CD4-positive, alpha-beta T cell (primary cell): ENCODE measurements around the gene HBM. TPM values are rescaled to one million over a fixed set of nuclear protein-coding genes. Genes with fewer than 3 reads are reported as not detected.
A peak's percentile ranks its signal among the peaks of the same experiment; 100 is the strongest.
"Not testable (repeated sequence)": the region's sequence is repeated elsewhere in the genome, so short reads cannot be mapped to it uniquely, and the experiment has no call there.

Source experiments
- ATAC-seq: fragments of 200-7000 bp; cut with Tn5 transposase; one replicate; pipeline ENCODE4 v1.10.0; 2022; ENCODE audit warnings: mild to moderate bottlenecking; ENCODE audit not compliant: poor library complexity
- CTCF ChIA-PET: fragments of 350-600 bp; sonication (Branson Sonifier 250); formaldehyde crosslinking; loops from one replicate; lab custom pipeline; 2021; ENCODE audit warnings: antibody characterized with exemption, inconsistent platforms; lab: Charles Lee
- POLR2A ChIA-PET: fragments of 350-600 bp; sonication (Branson Sonifier 250); formaldehyde crosslinking; loops from one replicate; lab custom pipeline; 2021; ENCODE audit warnings: antibody characterized with exemption, inconsistent platforms; lab: Charles Lee
- DNase-seq, 14 experiments: peaks; one replicate each; pipeline ENCODE4 v3.0.0-alpha.2; 2013 to 2020; ENCODE audit warnings: mixed read lengths in 2 of 14
- H3K27ac ChIP-seq, 2 donors: one replicate each; pipeline versions ENCODE4 v1.5.1 to v1.7.0; 2013; ENCODE audit warnings: low read length in 2 of 2, low read depth in 1 of 2, mild to moderate bottlenecking in 1 of 2
- H3K27me3 ChIP-seq, 2 experiments: 1 replicate in 1 of 2; 2 replicates in 1 of 2; pipeline versions ENCODE4 v1.6.1 to v1.7.0; 2013; ENCODE audit warnings: low read length in 2 of 2, control low read depth in 1 of 2, mild to moderate bottlenecking in 1 of 2, moderate library complexity in 1 of 2; ENCODE audit not compliant: insufficient read depth in 2 of 2, control insufficient read depth in 1 of 2
- H3K36me3 ChIP-seq: one replicate; pipeline ENCODE4 v1.6.1; 2013; ENCODE audit warnings: low read length, control low read depth; ENCODE audit not compliant: insufficient read depth
- H3K4me1 ChIP-seq: one replicate; pipeline ENCODE4 v1.6.1; 2013; ENCODE audit warnings: low read length, control low read depth; ENCODE audit not compliant: insufficient read depth
- H3K4me3 ChIP-seq: one replicate; pipeline ENCODE4 v1.5.1; 2013; ENCODE audit warnings: mild to moderate bottlenecking, low read length, moderate library complexity
- H3K9me3 ChIP-seq, 2 experiments: 1 replicate in 1 of 2; 2 replicates in 1 of 2; pipeline versions ENCODE4 v1.6.1 to v1.7.0; 2013; ENCODE audit warnings: low read length in 2 of 2, mild to moderate bottlenecking in 2 of 2, control low read depth in 1 of 2, moderate library complexity in 1 of 2; ENCODE audit not compliant: control insufficient read depth in 1 of 2, insufficient read depth in 1 of 2
- H3K27ac Mint-ChIP-seq: one replicate; pipeline ENCODE4 v1.8.0; 2020; ENCODE audit warnings: mixed read lengths
- H3K27me3 Mint-ChIP-seq: one replicate; pipeline ENCODE4 v1.8.0; 2021; ENCODE audit warnings: mixed read lengths
- H3K36me3 Mint-ChIP-seq: one replicate; pipeline ENCODE4 v1.8.0; 2021; ENCODE audit warnings: low read depth, mixed read lengths
- H3K4me1 Mint-ChIP-seq: one replicate; pipeline ENCODE4 v1.8.0; 2021; ENCODE audit warnings: low read depth, mixed read lengths
- H3K4me3 Mint-ChIP-seq: one replicate; pipeline ENCODE4 v1.8.0; 2020; ENCODE audit warnings: mild to moderate bottlenecking, mixed read lengths
- H3K9me3 Mint-ChIP-seq: one replicate; pipeline ENCODE4 v1.8.0; 2020; ENCODE audit warnings: mixed read lengths
- intact Hi-C, 2 experiments: fragments of 100-400 bp; cut with DNase I in 1 of 2; cut with micrococcal nuclease in 1 of 2; formaldehyde crosslinking; loops; one replicate each; pipeline versions ENCODE4 v1.15.1 to v1.9.0; 2023 to 2025; cut with DNase I, micrococcal nuclease
- total RNA-seq, 174 experiments: library from RNA in 2 of 174; stranded (reverse) in 2 of 174; gene quantifications; one replicate each; pipeline ENCODE4 v1.2.3 and lab custom pipeline; 2021 to 2026
- TF ChIP-seq, protein P1 (sequence below): fragments of 200-600 bp; IDR thresholded peaks from one replicate; pipeline ENCODE4 v1.8.0; 2022; ENCODE audit warnings: antibody characterized with exemption, mild to moderate bottlenecking

The HBM gene
- total RNA-seq, 2 experiments from 2014 or later: not detected

DNA sequence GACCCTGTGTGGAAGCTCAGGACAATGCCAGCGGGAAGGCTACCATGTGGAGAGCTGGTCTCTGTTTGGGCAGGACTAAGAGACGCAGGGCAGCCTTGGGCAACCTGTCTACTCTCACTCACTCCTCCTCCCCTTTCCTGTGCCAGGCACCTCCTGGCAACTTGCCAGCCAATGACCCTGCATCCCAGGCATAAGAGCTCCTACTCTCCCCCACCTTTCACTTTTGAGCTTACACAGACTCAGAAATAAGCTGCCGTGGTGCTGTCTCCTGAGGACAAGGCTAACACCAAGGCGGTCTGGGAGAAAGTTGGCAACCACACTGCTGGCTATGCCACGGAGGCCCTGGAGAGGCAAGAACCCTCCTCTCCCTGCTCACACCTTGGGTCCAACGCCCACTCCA is 2.6 kb downstream of the HBM start:
- H3K4me3 ChIP-seq: no peak overlapping the region
- peaks cover 66% of the 10 kb centered on the region for H3K27me3 Mint-ChIP-seq
- DNase-seq (no peak), ATAC-seq (no peak)
- H3K27ac ChIP-seq: no peak overlapping the region
- ChIA-PET POLR2A (no interaction called here), CTCF (no interaction called here)
- H3K27me3 ChIP-seq: peaks cover 51 to 54% of the 10 kb centered on the region in 2 experiments
- H3K9me3 Mint-ChIP-seq: no peaks in the 10 kb centered on the region
- H3K4me3 Mint-ChIP-seq: peak overlapping the region; percentile 49
- peaks cover 27% of the 10 kb centered on the region for H3K4me1 ChIP-seq
- no peaks in the 10 kb centered on the region for H3K36me3 ChIP-seq
- H3K27ac Mint-ChIP-seq: no peak overlapping the region
- peaks cover 0 to 13% of the 10 kb centered on the region in 2 experiments for H3K9me3 ChIP-seq
- intact Hi-C loops: no loop called here
- TF ChIP-seq, protein P1, sequence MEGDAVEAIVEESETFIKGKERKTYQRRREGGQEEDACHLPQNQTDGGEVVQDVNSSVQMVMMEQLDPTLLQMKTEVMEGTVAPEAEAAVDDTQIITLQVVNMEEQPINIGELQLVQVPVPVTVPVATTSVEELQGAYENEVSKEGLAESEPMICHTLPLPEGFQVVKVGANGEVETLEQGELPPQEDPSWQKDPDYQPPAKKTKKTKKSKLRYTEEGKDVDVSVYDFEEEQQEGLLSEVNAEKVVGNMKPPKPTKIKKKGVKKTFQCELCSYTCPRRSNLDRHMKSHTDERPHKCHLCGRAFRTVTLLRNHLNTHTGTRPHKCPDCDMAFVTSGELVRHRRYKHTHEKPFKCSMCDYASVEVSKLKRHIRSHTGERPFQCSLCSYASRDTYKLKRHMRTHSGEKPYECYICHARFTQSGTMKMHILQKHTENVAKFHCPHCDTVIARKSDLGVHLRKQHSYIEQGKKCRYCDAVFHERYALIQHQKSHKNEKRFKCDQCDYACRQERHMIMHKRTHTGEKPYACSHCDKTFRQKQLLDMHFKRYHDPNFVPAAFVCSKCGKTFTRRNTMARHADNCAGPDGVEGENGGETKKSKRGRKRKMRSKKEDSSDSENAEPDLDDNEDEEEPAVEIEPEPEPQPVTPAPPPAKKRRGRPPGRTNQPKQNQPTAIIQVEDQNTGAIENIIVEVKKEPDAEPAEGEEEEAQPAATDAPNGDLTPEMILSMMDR: no peak
- no peaks in the 10 kb centered on the region for H3K36me3 Mint-ChIP-seq
- H3K4me1 Mint-ChIP-seq: no peaks in the 10 kb centered on the region

DNA sequence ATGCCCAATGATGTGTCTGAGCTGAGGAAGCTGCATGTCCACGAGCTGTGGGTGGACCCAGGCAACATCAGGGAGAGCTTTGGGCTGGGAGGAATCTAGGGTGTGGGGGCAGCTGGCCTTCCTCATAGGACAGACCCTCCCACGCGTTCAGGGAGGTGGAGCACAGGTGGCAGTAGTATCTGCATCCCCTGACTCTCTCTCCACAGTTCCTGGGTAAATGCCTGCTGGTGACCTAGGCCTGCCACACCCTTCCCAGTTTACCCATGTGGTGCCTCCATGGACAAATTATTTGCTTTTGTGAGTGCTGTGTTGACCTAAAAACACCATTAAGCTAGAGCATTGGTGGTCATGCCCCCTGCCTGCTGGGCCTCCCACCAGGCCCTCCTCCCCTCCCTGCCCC is 3.2 kb downstream of the HBM start:
- Histone ChIP-seq H3K4me3 (no peak overlapping the region), H3K36me3 (no peaks in the 10 kb centered on the region), H3K27me3 (peaks cover 52 to 54% of the 10 kb centered on the region in 2 experiments), H3K27ac (no peak overlapping the region), H3K9me3 (peaks cover 0 to 13% of the 10 kb centered on the region in 2 experiments), H3K4me1 (peaks cover 28% of the 10 kb centered on the region)
- H3K9me3 Mint-ChIP-seq: no peaks in the 10 kb centered on the region
- no peak overlapping the region for H3K4me3 Mint-ChIP-seq
- no peaks in the 10 kb centered on the region for H3K36me3 Mint-ChIP-seq
- ATAC-seq: no peak
- no peaks in the 10 kb centered on the region for H3K4me1 Mint-ChIP-seq
- ChIA-PET POLR2A (no interaction called here), CTCF (no interaction called here)
- H3K27ac Mint-ChIP-seq: no peak overlapping the region
- H3K27me3 Mint-ChIP-seq: peaks cover 72% of the 10 kb centered on the region
- TF ChIP-seq, protein P1: no peak
- intact Hi-C loops: no loop called here
- no peak for DNase-seq

DNA sequence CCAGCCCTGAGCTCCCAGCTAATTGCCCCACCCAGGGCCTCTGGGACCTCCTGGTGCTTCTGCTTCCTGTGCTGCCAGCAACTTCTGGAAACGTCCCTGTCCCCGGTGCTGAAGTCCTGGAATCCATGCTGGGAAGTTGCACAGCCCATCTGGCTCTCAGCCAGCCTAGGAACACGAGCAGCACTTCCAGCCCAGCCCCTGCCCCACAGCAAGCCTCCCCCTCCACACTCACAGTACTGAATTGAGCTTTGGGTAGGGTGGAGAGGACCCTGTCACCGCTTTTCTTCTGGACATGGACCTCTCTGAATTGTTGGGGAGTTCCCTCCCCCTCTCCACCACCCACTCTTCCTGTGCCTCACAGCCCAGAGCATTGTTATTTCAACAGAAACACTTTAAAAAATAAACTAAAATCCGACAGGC is 4.3 kb downstream of the HBM start:
- H3K36me3 Mint-ChIP-seq, H3K27ac Mint-ChIP-seq, intact Hi-C loops, H3K9me3 Mint-ChIP-seq, CTCF ChIA-PET, H3K27ac ChIP-seq, H3K36me3 ChIP-seq, ATAC-seq, POLR2A ChIA-PET, H3K4me1 Mint-ChIP-seq, DNase-seq, H3K4me3 Mint-ChIP-seq, H3K4me3 ChIP-seq: not testable (repeated sequence)
- H3K27me3 Mint-ChIP-seq: peaks cover 82% of the 10 kb centered on the region
- peaks cover 25% of the 10 kb centered on the region for H3K4me1 ChIP-seq
- peaks cover 0 to 11% of the 10 kb centered on the region in 2 experiments for H3K9me3 ChIP-seq
- H3K27me3 ChIP-seq: peaks cover 55 to 60% of the 10 kb centered on the region in 2 experiments

GRCh38 chr16:170788-171187 is 5.0 kb downstream of the HBM start:
- H3K4me1 Mint-ChIP-seq: peaks cover 13% of the 10 kb centered on the region
- no peak overlapping the region for H3K4me3 ChIP-seq
- no peak overlapping the region for H3K4me3 Mint-ChIP-seq
- no peaks in the 10 kb centered on the region for H3K36me3 Mint-ChIP-seq
- H3K27ac ChIP-seq: no peak overlapping the region
- ATAC-seq (no peak), DNase-seq (no peak)
- no peaks in the 10 kb centered on the region for H3K9me3 Mint-ChIP-seq
- TF ChIP-seq, protein P1: no peak
- H3K27ac Mint-ChIP-seq: no peak overlapping the region
- peaks cover 18% of the 10 kb centered on the region for H3K4me1 ChIP-seq
- ChIA-PET POLR2A (no interaction called here), CTCF (no interaction called here)
- peaks cover 0 to 4% of the 10 kb centered on the region in 2 experiments for H3K9me3 ChIP-seq
- no peaks in the 10 kb centered on the region for H3K36me3 ChIP-seq
- H3K27me3 ChIP-seq: peaks cover 56 to 60% of the 10 kb centered on the region in 2 experiments
- peaks cover 82% of the 10 kb centered on the region for H3K27me3 Mint-ChIP-seq
- intact Hi-C loops: no loop called here

- CTCF ChIA-PET, H3K36me3 ChIP-seq, intact Hi-C loops, H3K4me3 ChIP-seq, H3K27ac ChIP-seq, H3K9me3 Mint-ChIP-seq, H3K4me1 ChIP-seq, H3K36me3 Mint-ChIP-seq, H3K27ac Mint-ChIP-seq, H3K9me3 ChIP-seq, POLR2A ChIA-PET, DNase-seq: not testable (repeated sequence)
- H3K27me3 Mint-ChIP-seq: peaks cover 71% of the 10 kb centered on the region
- peaks cover 47 to 49% of the 10 kb centered on the region in 2 experiments for H3K27me3 ChIP-seq
- H3K4me3 Mint-ChIP-seq: peak within 1 kb of the TSS; percentile 4
- peaks cover 13% of the 10 kb centered on the region for H3K4me1 Mint-ChIP-seq
- peak; percentile 47 for ATAC-seq
Measured at GRCh38 chr16:172374-172941, 6.7 kb downstream of the HBM start, which contains the start of gene HBA2. Gene HBA2, plus strand, starts transcription at chr16:172876. Its CDS starts 37 bp downstream, at chr16:172913.
